PFSK-1 (cell line): ENCODE data around the gene IGFL2.

ENCODE experiments used
- FOXP2 ChIP-seq: optimal IDR thresholded peaks from 2 replicates; pipeline ENCODE3; 2011; ENCODE audit warnings: borderline replicate concordance, control low read depth, inconsistent platforms; ENCODE audit not compliant: insufficient read depth; ENCODE audit errors: extremely low read length, extremely low read depth
- POLR2AphosphoS5 ChIP-seq: IDR thresholded peaks from 2 replicates; pipeline ENCODE4 v1.6.1; 2012; ENCODE audit warnings: low read depth, mild to moderate bottlenecking, control low read depth, low read length, moderate library complexity
- REST ChIP-seq, 2 experiments: IDR thresholded peaks; 2 replicates each; pipeline versions ENCODE4 v1.6.1 to v1.8.0; 2011 to 2012; ENCODE audit warnings: low read depth in 2 of 2, low read length in 2 of 2, control low read depth in 1 of 2, inconsistent platforms in 1 of 2, mild to moderate bottlenecking in 1 of 2, moderate library complexity in 1 of 2; ENCODE audit not compliant: insufficient read depth in 1 of 2
- SIN3A ChIP-seq: IDR thresholded peaks from 2 replicates; pipeline ENCODE4 v1.6.1; 2012; ENCODE audit warnings: mild to moderate bottlenecking, low read length, moderate library complexity, borderline replicate concordance; ENCODE audit not compliant: insufficient read depth
- TAF1 ChIP-seq: IDR thresholded peaks from 2 replicates; pipeline ENCODE4 v1.6.1; 2012; ENCODE audit warnings: low read length, control low read depth, borderline replicate concordance; ENCODE audit not compliant: insufficient read depth

IGFL2 gene

GRCh38 chr19:46160233-46160775, 12.3 kb downstream of the IGFL2 start:
- TF ChIP-seq FOXP2 (no peak), POLR2AphosphoS5 (no peak), REST (IDR thresholded peaks at IDR 0.05; ENCODE audit: insufficient read depth in 1 of 2, low read depth in 2 of 2, low read length in 2 of 2) (no peak), TAF1 (no peak), SIN3A (no peak)

GRCh38 chr19:46162731-46163130, 14.7 kb downstream of the IGFL2 start:
- TF ChIP-seq SIN3A = no peak
- TF ChIP-seq REST (IDR thresholded peaks at IDR 0.05; ENCODE audit: insufficient read depth in 1 of 2, low read depth in 2 of 2, low read length in 2 of 2) = no peak
- TF ChIP-seq TAF1 = no peak
- no peak for TF ChIP-seq POLR2AphosphoS5
- no peak for TF ChIP-seq FOXP2

- TF ChIP-seq POLR2AphosphoS5 (no peak), REST (IDR thresholded peaks at IDR 0.05; ENCODE audit: insufficient read depth in 1 of 2, low read depth in 2 of 2, low read length in 2 of 2) (no peak)
Measured at GRCh38 chr19:46173886-46174480, 25.9 kb downstream of the IGFL2 start.

- TF ChIP-seq POLR2AphosphoS5 (no peak), FOXP2 (no peak), TAF1 (no peak), REST (IDR thresholded peaks at IDR 0.05; ENCODE audit: insufficient read depth in 1 of 2, low read depth in 2 of 2, low read length in 2 of 2) (no peak), SIN3A (no peak)
Measured at GRCh38 chr19:46176116-46176860, 28.2 kb downstream of the IGFL2 start.
